HepG2 (cell line): ENCODE data around the gene ASAP2. TPM values are rescaled to one million over a fixed set of nuclear protein-coding genes. Genes with fewer than 3 reads are reported as not detected.

Experiments
- CBX1 ChIP-seq: IDR thresholded peaks from one replicate; pipeline ENCODE4 v1.6.1; 2016; ENCODE audit warnings: antibody characterized with exemption, low read depth
- CC2D1A ChIP-seq: sonication (generic); formaldehyde crosslinking; IDR thresholded peaks from 2 replicates; pipeline ENCODE4 v1.8.1; 2023; ENCODE audit warnings: mild to moderate bottlenecking, missing genetic modification reagents
- FOSL1 ChIP-seq: sonication (generic); formaldehyde crosslinking; IDR thresholded peaks from 2 replicates; pipeline ENCODE4 v1.9.0; 2021; ENCODE audit warnings: missing genetic modification reagents, borderline replicate concordance
- FOXO4 ChIP-seq: sonication (generic); formaldehyde crosslinking; conservative IDR thresholded peaks from 2 replicates; pipeline ENCODE4 v1.8.1; 2023; ENCODE audit warnings: missing genetic modification reagents
- LRRFIP1 ChIP-seq: sonication (generic); formaldehyde crosslinking; conservative IDR thresholded peaks from 2 replicates; pipeline ENCODE4 v1.4.0; 2020; ENCODE audit warnings: missing genetic modification reagents
- NCOA1 ChIP-seq: sonication (generic); formaldehyde crosslinking; IDR thresholded peaks from 2 replicates; pipeline ENCODE4 v1.9.0; 2021; ENCODE audit warnings: missing genetic modification reagents
- NR2F6 ChIP-seq, 2 experiments: IDR thresholded peaks; 2 replicates each; pipeline ENCODE4 v1.6.1; 2016; ENCODE audit warnings: antibody characterized with exemption in 1 of 2, mild to moderate bottlenecking in 1 of 2
- PHF8 ChIP-seq: sonication (generic); formaldehyde crosslinking; IDR thresholded peaks from 2 replicates; pipeline ENCODE4 v1.5.0; 2020; ENCODE audit warnings: missing genetic modification reagents
- PTBP1 ChIP-seq: fragments of 200-400 bp; formaldehyde crosslinking; IDR thresholded peaks from 2 replicates; pipeline ENCODE4 v1.6.1; 2018; ENCODE audit warnings: low read length, low read depth; ENCODE audit not compliant: poor library complexity, severe bottlenecking
- RFXANK ChIP-seq: IDR thresholded peaks from 2 replicates; pipeline ENCODE4 v1.6.1; 2016
- XRCC5 ChIP-seq: fragments of 200-400 bp; formaldehyde crosslinking; optimal IDR thresholded peaks from 2 replicates; pipeline ENCODE3; 2017; ENCODE audit warnings: mild to moderate bottlenecking, low read length
- ZNF337 ChIP-seq: sonication (generic); formaldehyde crosslinking; IDR thresholded peaks from 2 replicates; pipeline ENCODE4 v1.5.1; 2020; ENCODE audit warnings: missing genetic modification reagents, low read depth, mild to moderate bottlenecking, borderline replicate concordance
- ZNF432 ChIP-seq: sonication (generic); formaldehyde crosslinking; IDR thresholded peaks from 2 replicates; pipeline ENCODE4 v1.5.0; 2020; ENCODE audit warnings: missing genetic modification reagents, mild to moderate bottlenecking, borderline replicate concordance
- ZNF557 ChIP-seq: sonication (generic); formaldehyde crosslinking; IDR thresholded peaks from 2 replicates; pipeline ENCODE4 v1.4.0; 2020; ENCODE audit warnings: missing genetic modification reagents
- ZSCAN25 ChIP-seq: sonication (generic); formaldehyde crosslinking; IDR thresholded peaks from 2 replicates; pipeline ENCODE4 v1.8.0; 2022; ENCODE audit warnings: mild to moderate bottlenecking, missing genetic modification reagents
- polyA plus RNA-seq, 8 experiments: library from polyadenylated mRNA; depleted of rRNA in 3 of 8; stranded (reverse) in 7 of 8; unstranded in 1 of 8; fragments of >200 nt; fragmentation: Illumina TruSeq in 4 of 8; extraction: Trizol in 4 of 8; gene quantifications; 2 replicates each; pipeline versions ENCODE4 v1.2.1 to v1.2.3, GENCODE V29; 2011 to 2016; ENCODE audit warnings: low read depth in 4 of 8, missing spikeins in 1 of 8, mixed read lengths in 1 of 8; ENCODE audit not compliant: insufficient read depth in 1 of 8
- total RNA-seq, 5 experiments: library from RNA; depleted of rRNA; stranded (reverse); fragments of >200 nt; fragmentation: Illumina TruSeq; extraction: Trizol; gene quantifications; 2 replicates each; pipeline ENCODE4 v1.2.3, GENCODE V29; 2016; ENCODE audit warnings: low read depth in 1 of 5

Gene ASAP2
- total and polyA plus RNA-seq, 2 of the 13 experiments (the other 11 are each of a cell fraction or from before 2014, with no cell fraction given) = 7.3 to 22.3 TPM

- TF ChIP-seq XRCC5 (no peak), RFXANK (CRISPR knock-in tag) (no peak), ZNF432 (CRISPR knock-in tag) (no peak), PTBP1 (no peak), CC2D1A (no peak), ZNF557 (CRISPR knock-in tag) (no peak), ZNF337 (CRISPR knock-in tag) (no peak), CBX1 (no peak), FOSL1 (CRISPR knock-in tag) (no peak), NCOA1 (CRISPR knock-in tag) (0 out of 2 replicates have a peak, but pooled peaks have one; percentile 27), ZSCAN25 (CRISPR knock-in tag) (no peak), FOXO4 (peak; percentile 92; the same call in 1 of the 2 replicates), LRRFIP1 (CRISPR knock-in tag) (no peak), PHF8 (no peak), NR2F6 (IDR thresholded peaks at IDR 0.05) (no peak), NR2F6 (CRISPR knock-in tag; IDR thresholded peaks at IDR 0.05) (no peak)
These were observed 181.6 kb downstream of the ASAP2 start (continued) for GRCh38 chr2:9388199-9388681.
